ENCODE results near the gene WDR72.
"Not testable (repeated sequence)": the region's sequence is repeated elsewhere in the genome, so short reads cannot be mapped to it uniquely, and the experiment has no call there.

The WDR72 gene

GRCh38 chr15:53759411-53759931, at the start of gene WDR72:
Gene WDR72 (minus strand): TSS chr15:53759663. CDS start chr15:53733149, 26,514 bp downstream.
- no peak for TF ChIP-seq CTCF (IDR thresholded peaks at IDR 0.05; ENCODE audit: insufficient read depth, missing control alignments)
- FAIRE-seq, result no peak
- DNase-seq (ENCODE audit: insufficient read length, low spot score), result no peak

- peak; percentile 43 for TF ChIP-seq CTCF (IDR thresholded peaks at IDR 0.05; ENCODE audit: insufficient read depth, missing control alignments)
- DNase-seq (ENCODE audit: insufficient read length, low spot score) (no peak), FAIRE-seq (peak; percentile 41)
Measured at GRCh38 chr15:53808058-53808706, 48.7 kb upstream of the WDR72 start.

- no peak for TF ChIP-seq CTCF (IDR thresholded peaks at IDR 0.05; ENCODE audit: insufficient read depth, missing control alignments)
- FAIRE-seq (no peak), DNase-seq (ENCODE audit: insufficient read length, low spot score) (no peak)
Measured at GRCh38 chr15:53807501-53807900, 48.0 kb upstream of the WDR72 start.

GRCh38 chr15:53802672-53803071, 43.2 kb upstream of the WDR72 start:
- no peak for TF ChIP-seq CTCF (IDR thresholded peaks at IDR 0.05; ENCODE audit: insufficient read depth, missing control alignments)
- DNase-seq (ENCODE audit: insufficient read length, low spot score) (no peak), FAIRE-seq (no peak)

GRCh38 chr15:53791581-53791980, 32.1 kb upstream of the WDR72 start:
- FAIRE-seq, result no peak
- no peak for TF ChIP-seq CTCF (IDR thresholded peaks at IDR 0.05; ENCODE audit: insufficient read depth, missing control alignments)
- DNase-seq (ENCODE audit: insufficient read length, low spot score), result no peak

GRCh38 chr15:53789654-53790375, 30.4 kb upstream of the WDR72 start:
- DNase-seq (ENCODE audit: insufficient read length, low spot score), result no peak
- FAIRE-seq, result no peak
- TF ChIP-seq CTCF (IDR thresholded peaks at IDR 0.05; ENCODE audit: insufficient read depth, missing control alignments), result no peak

- DNase-seq (ENCODE audit: insufficient read length, low spot score) (no peak), FAIRE-seq (no peak)
- TF ChIP-seq CTCF (IDR thresholded peaks at IDR 0.05; ENCODE audit: insufficient read depth, missing control alignments), result no peak
Measured at GRCh38 chr15:53786401-53786800, 26.9 kb upstream of the WDR72 start.

- DNase-seq (ENCODE audit: insufficient read length, low spot score); FAIRE-seq: not testable (repeated sequence)
Measured at GRCh38 chr15:53785241-53785640, 25.8 kb upstream of the WDR72 start.
